LNCaP clone FGC (cell line): ENCODE measurements around the gene CCNL2.
"Not testable (repeated sequence)": the region's sequence is repeated elsewhere in the genome, so short reads cannot be mapped to it uniquely, and the experiment has no call there.

Source experiments
- DNase-seq: peaks from one replicate; pipeline ENCODE4 v3.0.0-alpha.2; 2011; ENCODE audit warnings: low read depth
- H3K4me3 ChIP-seq: 2 replicates; pipeline ENCODE4 v1.5.1; 2011; ENCODE audit warnings: mild to moderate bottlenecking, low read depth, low read length, control low read depth
- TF ChIP-seq, protein P1 (sequence below): IDR thresholded peaks from 2 replicates; pipeline ENCODE4 v1.5.1; 2012; ENCODE audit warnings: mild to moderate bottlenecking; ENCODE audit not compliant: control insufficient read depth, insufficient read depth; ENCODE audit errors: extremely low read depth

The CCNL2 gene

DNA sequence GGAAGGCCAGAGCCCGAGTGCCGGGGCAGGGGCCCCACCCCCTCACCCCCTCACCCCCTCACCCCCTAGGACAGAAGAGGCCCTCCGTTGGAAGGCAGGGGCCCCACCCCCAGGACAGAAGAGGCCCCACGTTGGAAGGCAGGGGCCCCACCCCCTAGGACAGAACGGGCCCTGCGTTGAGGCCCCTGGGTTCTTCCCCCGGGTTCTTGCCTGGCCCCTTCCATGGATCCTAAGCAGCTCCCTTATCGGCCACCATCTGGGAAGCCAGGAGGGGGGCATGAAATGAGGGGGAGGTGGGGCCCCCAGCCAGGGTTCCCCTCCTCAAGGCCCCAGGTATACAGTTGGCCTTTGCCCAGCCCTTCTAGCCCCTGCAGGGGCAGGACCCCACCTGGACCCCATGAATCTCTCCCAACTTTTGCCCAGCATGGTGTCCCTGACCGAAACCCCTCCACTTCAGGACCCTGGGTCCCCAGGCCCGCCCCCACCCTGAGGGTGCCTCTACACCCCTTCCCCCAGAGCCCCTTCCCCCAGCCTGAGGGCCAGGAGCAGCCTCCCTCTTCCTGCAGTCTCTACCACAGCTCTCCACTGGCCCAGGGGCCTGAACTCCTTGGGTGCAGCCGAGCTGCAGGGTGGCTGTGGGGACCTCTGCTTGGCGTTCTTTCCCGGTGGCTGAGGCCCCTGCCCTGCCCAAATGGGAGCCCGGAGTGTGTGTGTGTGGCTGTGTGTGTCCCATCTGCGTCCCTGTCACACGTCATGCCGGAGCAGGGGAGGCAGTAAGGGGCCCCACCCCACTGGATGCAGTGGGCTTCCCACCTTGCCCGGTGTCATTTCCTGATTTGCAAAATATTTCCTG lies 32.1 kb upstream of the CCNL2 start:
- DNase-seq, result no peak
- TF ChIP-seq, protein P1, sequence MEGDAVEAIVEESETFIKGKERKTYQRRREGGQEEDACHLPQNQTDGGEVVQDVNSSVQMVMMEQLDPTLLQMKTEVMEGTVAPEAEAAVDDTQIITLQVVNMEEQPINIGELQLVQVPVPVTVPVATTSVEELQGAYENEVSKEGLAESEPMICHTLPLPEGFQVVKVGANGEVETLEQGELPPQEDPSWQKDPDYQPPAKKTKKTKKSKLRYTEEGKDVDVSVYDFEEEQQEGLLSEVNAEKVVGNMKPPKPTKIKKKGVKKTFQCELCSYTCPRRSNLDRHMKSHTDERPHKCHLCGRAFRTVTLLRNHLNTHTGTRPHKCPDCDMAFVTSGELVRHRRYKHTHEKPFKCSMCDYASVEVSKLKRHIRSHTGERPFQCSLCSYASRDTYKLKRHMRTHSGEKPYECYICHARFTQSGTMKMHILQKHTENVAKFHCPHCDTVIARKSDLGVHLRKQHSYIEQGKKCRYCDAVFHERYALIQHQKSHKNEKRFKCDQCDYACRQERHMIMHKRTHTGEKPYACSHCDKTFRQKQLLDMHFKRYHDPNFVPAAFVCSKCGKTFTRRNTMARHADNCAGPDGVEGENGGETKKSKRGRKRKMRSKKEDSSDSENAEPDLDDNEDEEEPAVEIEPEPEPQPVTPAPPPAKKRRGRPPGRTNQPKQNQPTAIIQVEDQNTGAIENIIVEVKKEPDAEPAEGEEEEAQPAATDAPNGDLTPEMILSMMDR, result no peak
- H3K4me3 ChIP-seq, result no peak overlapping the region

DNA sequence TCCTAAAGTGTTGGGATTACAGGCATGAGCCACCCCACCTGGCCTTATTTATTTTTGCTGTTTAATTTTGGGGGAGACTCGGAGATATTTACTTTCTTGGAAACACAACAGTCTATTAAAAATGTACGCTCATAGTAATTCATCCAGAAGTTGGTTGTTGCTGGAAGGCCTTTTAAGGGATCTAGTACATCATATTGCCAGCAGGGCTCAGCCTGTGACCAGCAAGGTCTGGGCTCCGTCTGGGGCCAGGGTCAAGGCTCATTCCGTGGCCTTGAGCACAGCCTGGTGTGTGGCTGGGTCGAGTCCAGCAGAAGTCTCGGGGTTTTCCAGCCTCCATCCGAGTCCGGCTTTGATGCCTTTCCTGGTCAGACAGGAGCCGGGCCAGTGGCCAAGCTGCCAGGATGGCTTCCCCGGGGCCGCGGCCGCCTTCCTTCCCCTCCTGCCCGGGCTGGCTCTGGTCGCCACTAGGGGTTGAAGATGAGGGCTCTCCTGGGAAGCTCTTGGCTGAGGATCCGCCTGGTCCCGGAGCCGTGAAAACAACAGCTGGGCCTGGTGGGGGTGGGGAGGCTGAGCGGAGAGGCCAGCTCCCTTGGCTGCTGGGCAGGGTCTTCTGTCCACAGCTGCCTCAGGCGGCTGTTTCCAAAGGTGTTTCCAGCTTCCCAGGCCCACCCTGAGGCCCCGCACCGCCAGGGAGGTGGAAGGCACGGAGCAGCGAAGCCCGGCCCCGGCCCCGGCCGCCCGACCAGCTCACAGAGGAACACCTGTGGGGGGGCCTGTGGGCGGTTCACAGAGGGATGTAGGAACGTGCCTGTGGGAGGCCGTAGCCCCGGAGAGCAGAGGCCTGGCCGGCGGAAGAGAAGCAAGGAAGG lies 31.2 kb upstream of the CCNL2 start:
- TF ChIP-seq, protein P1, result no peak
- no peak overlapping the region for H3K4me3 ChIP-seq
- DNase-seq, result no peak

DNA sequence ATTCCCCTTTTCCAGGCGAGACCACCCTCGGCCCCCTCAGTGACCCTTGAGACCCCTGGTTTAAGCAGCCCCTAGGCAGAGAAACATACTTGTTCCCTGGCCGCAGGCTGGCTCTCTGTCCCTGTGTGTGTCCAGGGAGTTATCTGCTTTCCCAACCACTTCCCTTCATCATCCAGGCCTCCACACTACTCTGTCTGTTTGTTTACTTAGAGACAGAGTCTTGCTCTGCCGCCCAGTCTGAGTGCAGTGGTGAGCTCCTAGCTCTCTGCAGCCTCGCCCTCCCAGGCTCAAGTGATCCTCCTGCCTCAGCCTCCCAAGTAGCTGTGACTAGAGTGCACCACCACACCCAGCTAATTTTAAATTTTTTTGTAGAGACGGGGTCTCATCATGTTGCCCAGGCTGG lies 30.5 kb upstream of the CCNL2 start:
- no peak for DNase-seq
- TF ChIP-seq, protein P1, result no peak
- no peak overlapping the region for H3K4me3 ChIP-seq

DNA sequence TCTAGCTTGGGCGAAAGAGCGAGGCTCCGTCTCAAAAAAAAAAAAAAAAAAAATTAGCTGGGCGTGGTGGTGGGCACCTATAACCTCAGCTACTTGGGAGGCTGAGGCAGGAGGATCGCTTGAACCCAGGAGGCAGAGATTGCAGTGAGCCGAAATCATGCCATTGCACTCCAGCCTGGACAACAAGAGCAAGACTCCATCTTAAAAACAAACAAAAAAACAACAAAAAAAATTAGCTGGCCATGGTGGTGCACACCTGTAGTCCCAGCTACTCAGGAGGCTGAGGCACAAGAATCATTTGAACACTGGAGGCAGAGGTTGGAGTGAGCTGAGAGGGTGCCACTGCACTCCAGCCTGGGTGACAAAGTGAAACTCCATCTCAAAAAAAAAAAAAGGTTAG lies 29.8 kb upstream of the CCNL2 start:
- not testable (repeated sequence) for H3K4me3 ChIP-seq, DNase-seq

DNA sequence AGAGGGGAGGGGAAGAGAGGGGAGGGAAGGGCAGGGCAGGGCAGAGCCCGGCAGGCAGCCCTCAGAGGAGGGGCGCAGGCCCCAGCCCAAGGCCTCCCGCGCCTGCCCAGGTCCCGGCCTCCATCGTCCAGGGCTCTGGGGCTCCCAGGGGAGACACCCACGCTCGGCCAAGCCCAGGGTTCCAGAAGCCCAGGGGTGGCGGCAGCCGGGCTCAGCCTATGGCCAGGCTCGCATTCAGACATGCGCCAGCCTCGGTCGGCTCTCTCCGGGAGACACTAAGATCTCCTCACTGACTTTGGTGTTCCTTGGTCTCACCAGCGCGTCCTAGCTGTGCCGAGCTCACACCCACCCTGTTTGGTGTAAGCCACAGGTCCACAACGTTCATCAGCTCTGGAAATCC lies 29.0 kb upstream of the CCNL2 start:
- no peak for DNase-seq
- TF ChIP-seq, protein P1, result no peak
- H3K4me3 ChIP-seq, result no peak overlapping the region

DNA sequence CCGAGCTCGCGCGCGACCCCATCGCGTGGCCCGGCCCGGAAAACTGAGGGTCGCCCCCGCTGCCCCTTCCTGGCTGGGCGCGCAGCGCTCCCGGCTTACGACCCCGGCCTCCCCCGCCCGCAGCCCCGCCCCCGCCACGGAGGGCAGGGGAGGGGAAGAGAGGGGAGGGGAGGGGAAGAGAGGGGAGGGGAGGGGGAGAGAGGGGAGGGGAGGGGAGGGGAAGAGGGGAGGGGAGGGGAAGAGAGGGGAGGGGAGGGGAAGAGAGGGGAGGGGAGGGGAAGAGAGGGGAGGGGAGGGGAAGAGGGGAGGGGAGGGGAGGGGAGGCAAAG lies 28.6 kb upstream of the CCNL2 start:
- TF ChIP-seq, protein P1, result no peak
- H3K4me3 ChIP-seq, result no peak overlapping the region
- DNase-seq, result no peak

DNA sequence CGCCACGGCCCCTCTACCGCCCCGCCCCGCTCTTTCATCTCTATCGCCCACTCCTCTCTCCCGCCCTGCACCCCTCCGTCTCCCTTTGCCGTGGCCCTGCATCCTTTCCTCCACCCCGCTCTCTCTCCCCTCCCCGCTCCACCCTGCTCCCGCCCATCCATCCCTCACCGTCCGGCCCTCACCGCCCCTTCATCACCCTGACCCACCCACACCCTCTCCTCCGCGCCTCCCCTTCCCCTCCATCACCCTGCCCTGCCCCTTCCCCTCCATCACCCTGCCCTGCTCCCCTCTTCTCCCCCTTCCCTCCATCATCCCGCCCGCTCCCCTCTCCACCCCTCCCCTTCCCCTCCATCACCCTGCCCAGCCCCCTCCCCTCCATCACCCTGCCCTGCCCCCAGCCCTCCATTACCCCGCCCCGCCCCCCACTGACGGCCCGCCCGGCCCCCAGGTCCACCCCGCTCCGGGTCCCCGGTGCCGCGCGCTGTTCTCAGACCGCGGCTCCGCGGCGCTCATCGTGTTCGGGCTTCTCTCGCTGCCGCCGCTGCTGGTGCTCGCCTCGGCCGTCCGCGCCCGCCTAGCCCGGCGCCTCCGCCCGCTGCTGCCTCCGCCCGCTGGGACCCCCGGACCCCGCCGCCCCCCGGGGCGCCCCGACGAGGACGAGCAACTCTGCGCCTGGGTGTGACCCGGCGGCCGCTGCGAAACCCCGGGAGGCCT lies 28.1 kb upstream of the CCNL2 start:
- H3K4me3 ChIP-seq, result no peak overlapping the region
- DNase-seq, result no peak

More for the DNA sequence above, 28.1 kb upstream of the CCNL2 start:
- TF ChIP-seq, protein P1, result no peak
